C4-2B (cell line): ENCODE results near the gene NEGR1.

ENCODE experiments used
- ZFX ChIP-seq: fragments of 450-650 bp; IDR thresholded peaks from 2 replicates; pipeline ENCODE4 v1.6.1; 2017
- TF ChIP-seq, protein P1 (sequence below): fragments of 450-650 bp; conservative IDR thresholded peaks from 2 replicates; pipeline ENCODE4 v1.5.1; 2017; ENCODE audit warnings: mild to moderate bottlenecking

GRCh38 chr1:71738256-71738655, 544.1 kb downstream of the NEGR1 start:
- TF ChIP-seq, protein P1, sequence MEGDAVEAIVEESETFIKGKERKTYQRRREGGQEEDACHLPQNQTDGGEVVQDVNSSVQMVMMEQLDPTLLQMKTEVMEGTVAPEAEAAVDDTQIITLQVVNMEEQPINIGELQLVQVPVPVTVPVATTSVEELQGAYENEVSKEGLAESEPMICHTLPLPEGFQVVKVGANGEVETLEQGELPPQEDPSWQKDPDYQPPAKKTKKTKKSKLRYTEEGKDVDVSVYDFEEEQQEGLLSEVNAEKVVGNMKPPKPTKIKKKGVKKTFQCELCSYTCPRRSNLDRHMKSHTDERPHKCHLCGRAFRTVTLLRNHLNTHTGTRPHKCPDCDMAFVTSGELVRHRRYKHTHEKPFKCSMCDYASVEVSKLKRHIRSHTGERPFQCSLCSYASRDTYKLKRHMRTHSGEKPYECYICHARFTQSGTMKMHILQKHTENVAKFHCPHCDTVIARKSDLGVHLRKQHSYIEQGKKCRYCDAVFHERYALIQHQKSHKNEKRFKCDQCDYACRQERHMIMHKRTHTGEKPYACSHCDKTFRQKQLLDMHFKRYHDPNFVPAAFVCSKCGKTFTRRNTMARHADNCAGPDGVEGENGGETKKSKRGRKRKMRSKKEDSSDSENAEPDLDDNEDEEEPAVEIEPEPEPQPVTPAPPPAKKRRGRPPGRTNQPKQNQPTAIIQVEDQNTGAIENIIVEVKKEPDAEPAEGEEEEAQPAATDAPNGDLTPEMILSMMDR: no peak
- TF ChIP-seq ZFX: no peak
